ENCODE results near the gene ARL4D.
"Not testable (repeated sequence)": the region's sequence is repeated elsewhere in the genome, so short reads cannot be mapped to it uniquely, and the experiment has no call there.

The ARL4D gene, protein sequence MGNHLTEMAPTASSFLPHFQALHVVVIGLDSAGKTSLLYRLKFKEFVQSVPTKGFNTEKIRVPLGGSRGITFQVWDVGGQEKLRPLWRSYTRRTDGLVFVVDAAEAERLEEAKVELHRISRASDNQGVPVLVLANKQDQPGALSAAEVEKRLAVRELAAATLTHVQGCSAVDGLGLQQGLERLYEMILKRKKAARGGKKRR

GRCh38 chr17:43398724-43399595 lies at the start of gene ARL4D:
ARL4D (plus strand) TSS chr17:43398993; CDS start chr17:43399733, 740 bp downstream.
- DNase-seq, result peak; percentile 74 to 77

GRCh38 chr17:43349142-43349541 lies 49.7 kb upstream of the ARL4D start:
- DNase-seq, result no peak

GRCh38 chr17:43350888-43351361 lies 47.9 kb upstream of the ARL4D start:
- no peak for DNase-seq

- no peak for DNase-seq
Observed at GRCh38 chr17:43351691-43352090, 47.1 kb upstream of the ARL4D start.

DNA sequence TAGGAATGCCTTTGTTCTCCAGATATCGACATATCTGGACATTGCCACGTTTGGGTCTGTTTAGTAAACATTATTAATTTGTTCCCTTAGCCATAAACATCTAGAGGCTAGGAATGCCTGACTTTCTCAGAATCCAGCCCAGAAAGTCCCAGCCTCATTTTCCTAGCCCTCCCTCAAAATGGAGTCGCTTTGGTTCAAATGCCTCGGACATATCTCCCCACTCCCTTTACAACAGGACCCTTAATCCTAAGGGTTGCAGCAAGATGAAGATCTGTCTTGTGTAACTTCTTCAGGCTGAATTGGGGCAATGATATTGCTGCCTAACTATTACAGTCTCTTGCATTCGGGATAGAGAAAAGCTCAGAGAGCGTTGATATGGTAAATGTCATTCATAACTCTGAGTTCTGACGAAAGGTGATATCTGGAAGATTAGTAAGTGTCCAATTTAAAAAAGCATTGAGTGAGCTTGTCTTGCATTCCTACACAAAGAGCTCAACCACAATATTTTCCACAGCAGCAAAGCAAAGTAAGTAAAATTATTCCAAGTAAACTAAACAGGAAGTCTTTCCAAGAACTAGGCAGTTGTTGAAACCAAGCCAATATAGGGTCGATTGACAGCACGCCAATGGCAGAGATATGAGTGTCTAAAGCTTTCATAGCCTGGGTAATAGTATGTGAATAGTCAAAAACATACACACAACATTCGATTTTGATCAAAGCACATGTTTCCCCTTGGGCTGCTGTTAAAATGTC lies 46.0 kb upstream of the ARL4D start:
- no peak for DNase-seq

DNA sequence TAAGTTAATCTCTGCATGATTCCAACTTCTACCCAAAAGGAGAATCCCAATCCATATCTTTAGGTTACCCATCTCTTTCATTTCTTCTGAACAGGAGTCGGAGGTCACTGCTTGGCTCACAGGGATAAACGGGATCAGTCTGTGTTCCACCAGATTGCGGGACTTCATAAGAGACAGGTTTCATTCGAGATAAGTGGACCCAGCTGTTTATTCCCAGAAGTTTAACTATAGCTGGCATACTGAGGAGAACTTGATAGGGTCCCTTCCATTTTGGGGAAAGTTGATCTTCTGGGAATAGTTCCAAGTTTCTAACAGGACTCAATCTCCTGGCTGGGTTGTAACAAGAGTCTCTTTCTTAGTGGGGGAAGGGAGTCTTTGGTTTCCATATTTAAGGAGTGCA lies 45.4 kb upstream of the ARL4D start:
- DNase-seq, result no peak

DNA sequence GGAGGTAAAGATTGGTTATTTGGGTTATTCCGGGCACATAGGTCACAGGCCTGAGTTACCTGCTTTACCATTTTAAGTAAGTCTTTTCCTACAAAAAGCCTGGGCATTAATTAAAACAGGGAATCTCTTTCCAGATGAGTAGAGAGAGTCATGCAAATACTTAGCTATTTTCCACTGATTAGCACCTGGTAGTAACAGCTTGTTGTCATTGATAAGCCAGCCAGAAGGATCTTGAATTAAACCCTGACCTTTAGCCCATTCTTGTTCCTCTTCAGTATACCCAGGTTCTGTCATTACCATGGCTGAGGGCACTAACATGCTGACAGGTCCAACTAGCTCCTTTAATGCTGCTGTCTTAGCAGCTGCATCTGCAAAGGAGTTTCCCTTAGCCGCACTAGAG lies 44.4 kb upstream of the ARL4D start:
- DNase-seq, result no peak

GRCh38 chr17:43356450-43356849 lies 42.3 kb upstream of the ARL4D start:
- DNase-seq, result no peak

DNA sequence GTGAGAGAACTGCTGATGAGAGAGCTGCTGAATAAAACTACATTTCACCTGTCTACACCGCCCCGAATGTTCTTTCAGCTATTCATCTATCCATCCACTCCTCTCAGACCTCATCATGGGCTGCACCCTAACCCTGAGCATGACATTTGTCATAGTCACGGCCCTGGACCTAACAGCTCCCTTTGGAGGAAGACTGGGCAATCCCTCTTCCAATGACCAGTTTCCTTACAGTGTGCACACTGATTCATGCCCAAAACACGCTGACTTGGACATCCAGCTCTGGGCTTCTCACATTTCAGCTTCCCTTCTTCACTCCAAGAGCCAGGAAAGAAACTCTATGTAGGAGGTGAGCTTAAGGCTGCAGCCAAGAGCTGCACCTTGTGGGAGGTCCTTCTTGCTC lies 41.8 kb upstream of the ARL4D start:
- no peak for DNase-seq

GRCh38 chr17:43359469-43360110 lies 39.2 kb upstream of the ARL4D start:
- DNase-seq, result no peak

DNA sequence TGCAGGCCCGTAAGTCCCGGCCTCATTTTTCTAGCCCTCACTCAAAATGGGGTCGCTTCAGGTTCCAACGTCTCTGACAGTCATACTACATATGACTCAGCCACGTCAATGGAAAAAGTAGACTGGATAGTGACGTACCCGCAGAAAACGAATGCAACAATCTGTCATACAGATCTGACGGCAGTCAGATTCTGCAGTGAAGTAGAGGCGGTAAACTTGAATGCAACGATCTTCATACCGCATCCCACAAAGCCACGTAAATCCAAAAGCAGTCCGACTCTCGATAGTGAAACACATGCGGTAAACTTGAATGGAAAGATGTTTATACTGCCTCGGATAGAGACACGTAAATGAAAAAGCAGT lies 38.4 kb upstream of the ARL4D start:
- DNase-seq, result peak; percentile 61 to 69

DNA sequence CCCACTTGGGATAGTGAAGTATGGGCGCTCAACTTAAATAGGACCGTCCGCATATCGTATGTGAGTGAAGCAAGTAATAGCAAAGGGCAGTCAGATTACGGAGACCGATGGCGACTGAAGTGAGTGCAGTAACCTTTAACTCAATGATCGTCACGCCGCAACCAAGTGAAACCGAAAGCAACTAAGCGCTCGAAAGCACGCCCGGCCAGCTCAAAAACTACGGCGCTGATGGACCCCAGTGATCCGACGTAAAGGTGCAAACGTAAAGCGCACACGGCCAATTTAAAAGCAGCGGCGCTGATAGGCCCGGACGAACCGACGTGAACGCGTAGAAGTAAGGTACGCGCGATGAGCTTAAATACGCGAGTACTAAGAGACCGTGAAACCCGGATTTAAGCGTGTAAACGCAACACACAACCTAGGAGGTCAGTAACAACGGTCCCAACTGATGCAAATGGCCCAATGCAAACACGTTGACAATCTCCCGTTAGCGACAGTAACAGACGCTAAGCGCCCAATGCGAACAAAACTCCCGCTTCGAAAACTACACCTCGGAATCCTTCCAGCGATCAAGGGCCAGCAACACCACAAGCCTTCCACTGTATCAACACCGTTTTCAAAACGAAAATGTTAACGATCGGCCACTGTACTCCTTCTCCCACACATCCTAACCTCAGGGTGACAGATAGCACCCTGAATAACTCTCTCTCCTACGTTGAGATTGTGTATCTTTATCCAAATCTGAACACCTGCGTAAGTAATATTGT lies 37.9 kb upstream of the ARL4D start:
- DNase-seq, result peak; percentile 81 to 85

DNA sequence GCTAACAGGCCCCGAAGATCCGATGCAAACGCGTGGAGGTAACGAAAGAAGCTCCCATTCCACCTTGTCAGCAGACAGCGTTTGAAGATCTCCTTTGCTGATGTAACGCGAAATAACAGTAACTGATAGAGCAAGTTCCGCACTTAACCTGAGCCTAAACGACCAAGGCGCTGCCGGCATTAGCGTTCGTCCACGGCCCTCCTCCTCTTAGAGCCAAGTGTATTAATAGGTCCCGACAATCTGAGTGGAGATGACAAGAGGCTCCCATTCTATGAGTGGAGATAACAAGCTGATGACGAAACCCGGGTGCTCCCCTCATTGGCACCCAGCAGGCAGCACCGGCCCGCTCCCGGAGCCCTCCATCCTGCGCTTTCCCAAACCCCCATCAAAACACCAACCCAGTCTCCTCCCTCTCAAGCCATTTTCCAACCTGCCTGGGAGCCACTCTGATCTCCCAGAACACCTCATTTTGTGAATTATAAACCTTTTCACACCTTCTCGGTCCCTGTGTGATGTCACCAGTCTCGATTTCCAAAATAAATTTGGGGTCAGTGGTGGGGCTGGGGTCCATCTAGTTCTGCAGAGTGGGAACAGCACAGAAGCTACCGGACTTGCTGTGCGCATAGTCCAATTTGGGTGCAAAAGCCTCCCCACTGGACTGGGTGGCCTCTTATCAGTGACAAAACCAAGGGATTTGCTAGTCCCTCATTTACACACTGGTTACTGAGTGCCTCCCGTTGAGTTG lies 35.4 kb upstream of the ARL4D start:
- no peak for DNase-seq

- DNase-seq, result no peak
Observed at GRCh38 chr17:43363926-43364285, 34.9 kb upstream of the ARL4D start.

- no peak for DNase-seq
Observed at GRCh38 chr17:43365356-43365755, 33.4 kb upstream of the ARL4D start.

DNA sequence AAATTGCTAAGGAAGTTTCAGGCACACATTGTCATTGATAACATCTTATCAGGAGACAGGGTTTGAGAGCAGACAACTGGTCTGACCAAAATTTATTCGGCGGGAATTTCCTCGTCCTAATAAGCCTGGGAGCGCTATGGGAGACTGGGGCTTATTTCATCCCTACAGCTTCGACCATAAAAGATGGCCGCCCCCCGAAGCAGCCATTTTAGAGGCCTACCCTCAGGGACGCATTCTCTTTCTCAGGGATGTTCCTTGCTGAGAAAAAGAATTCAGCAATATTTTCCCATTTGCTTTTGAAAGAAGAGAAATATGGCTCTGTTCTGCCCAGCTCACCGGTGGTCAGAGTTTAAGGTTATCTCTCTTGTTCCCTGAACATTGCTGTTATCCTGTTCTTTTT lies 32.9 kb upstream of the ARL4D start:
- not testable (repeated sequence) for DNase-seq

- no peak for DNase-seq
Observed at GRCh38 chr17:43366891-43367736, 31.7 kb upstream of the ARL4D start.

GRCh38 chr17:43367737-43368242 lies 31.0 kb upstream of the ARL4D start:
- peak in 1 of 2 experiments; percentile 30 for DNase-seq

DNA sequence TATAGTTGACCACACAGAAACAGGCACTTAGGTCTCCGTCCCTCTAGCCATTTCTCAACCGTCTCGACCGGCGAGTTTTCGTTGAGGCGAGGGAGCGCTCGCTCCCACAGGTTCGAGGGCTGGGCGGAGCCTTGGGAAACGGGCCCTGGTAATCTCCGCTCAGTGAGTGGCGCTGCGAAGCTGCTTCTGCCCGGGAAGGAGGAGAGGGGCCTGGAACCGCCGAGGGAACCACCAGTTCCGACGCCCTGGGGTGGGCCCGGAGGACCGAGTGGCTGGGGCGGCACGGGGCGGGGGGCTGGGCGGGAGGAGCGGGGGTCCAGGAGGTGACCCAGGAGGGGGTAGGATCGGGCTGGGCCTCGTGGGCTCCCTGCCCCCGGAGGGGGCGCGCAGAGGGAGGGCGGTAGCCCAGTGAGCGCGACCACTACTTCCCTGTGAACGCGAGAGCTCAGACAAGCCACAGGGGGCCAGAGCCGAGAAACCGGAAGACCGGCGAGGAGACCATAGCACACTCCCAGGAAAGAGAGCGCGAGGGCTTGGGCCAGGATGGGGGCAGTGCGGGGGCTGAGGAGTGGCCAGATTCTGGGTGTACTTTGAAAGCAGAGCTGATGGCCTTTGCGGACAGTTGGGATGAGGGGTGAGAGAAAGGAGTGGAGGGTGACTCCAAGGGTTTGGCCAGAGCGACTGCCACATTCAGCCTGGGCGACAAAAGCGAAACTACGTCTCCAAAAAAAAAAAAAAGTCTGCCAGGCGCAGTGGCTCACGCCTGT lies 29.9 kb upstream of the ARL4D start:
- peak; percentile 53 to 58 for DNase-seq

DNA sequence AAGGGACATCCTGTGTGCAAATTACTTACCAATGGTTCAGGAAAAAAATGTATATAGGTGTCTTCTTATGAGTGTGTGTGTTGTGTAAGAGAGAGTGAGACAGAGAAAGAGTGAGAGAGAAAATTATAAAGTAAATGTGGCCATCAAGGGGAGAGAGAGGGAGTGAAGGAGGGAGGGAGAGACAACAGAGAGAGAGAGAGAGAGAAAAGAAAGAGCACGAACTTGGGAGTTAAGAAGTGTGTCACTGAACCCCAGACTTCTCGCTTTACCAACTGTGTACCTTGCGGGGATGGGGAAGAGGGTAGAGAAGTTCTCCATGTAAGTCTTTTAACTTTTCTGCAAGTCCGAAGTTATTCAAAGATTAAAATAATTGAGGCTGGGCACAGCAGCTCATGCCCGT lies 28.8 kb upstream of the ARL4D start:
- DNase-seq, result no peak

All from activated CD4-positive, alpha-beta T cell treated with anti-CD3 and anti-CD28 coated beads, Interleukin-2, amount 50 U/mL, for 4 hours (primary cell).